Endodermal cell (in vitro differentiated cells): ENCODE results near the gene LY6G6D. TPM values are rescaled to one million over a fixed set of nuclear protein-coding genes. Genes with fewer than 3 reads are reported as not detected.

Experiments
- DNase-seq: peaks from one replicate; pipeline ENCODE4 v3.0.0-alpha.2; 2017
- H3K27ac ChIP-seq: 2 replicates; pipeline ENCODE4 v1.5.1; 2013; ENCODE audit warnings: mild to moderate bottlenecking, low read depth, low read length, moderate library complexity
- H3K27me3 ChIP-seq: 2 replicates; pipeline ENCODE4 v1.6.1; 2013; ENCODE audit warnings: mild to moderate bottlenecking, low read length, moderate library complexity; ENCODE audit not compliant: insufficient read depth, control insufficient read depth, poor library complexity, severe bottlenecking
- H3K36me3 ChIP-seq: 2 replicates; pipeline ENCODE4 v1.7.0; 2013; ENCODE audit warnings: mild to moderate bottlenecking, low read length, moderate library complexity; ENCODE audit not compliant: control insufficient read depth, insufficient read depth
- H3K4me1 ChIP-seq: one replicate; pipeline ENCODE4 v1.7.0; 2013; ENCODE audit warnings: low read length; ENCODE audit not compliant: control insufficient read depth, insufficient read depth
- H3K4me3 ChIP-seq: 2 replicates; pipeline ENCODE4 v1.5.1; 2013; ENCODE audit warnings: mild to moderate bottlenecking, low read length, moderate library complexity
- H3K9ac ChIP-seq: 2 replicates; pipeline ENCODE4 v1.6.1; 2013; ENCODE audit warnings: mild to moderate bottlenecking, low read length, moderate library complexity; ENCODE audit not compliant: poor library complexity, severe bottlenecking; ENCODE audit errors: extremely low read depth
- H3K9me3 ChIP-seq: 2 replicates; pipeline ENCODE4 v1.6.1; 2013; ENCODE audit warnings: mild to moderate bottlenecking, low read length, moderate library complexity; ENCODE audit not compliant: control insufficient read depth
- H3K27ac Mint-ChIP-seq: 2 replicates; pipeline ENCODE4 v1.8.0; 2020; ENCODE audit warnings: mixed read lengths
- H3K27me3 Mint-ChIP-seq: 2 replicates; pipeline ENCODE4 v1.8.0; 2021; ENCODE audit warnings: mild to moderate bottlenecking, mixed read lengths; ENCODE audit not compliant: insufficient read depth
- H3K36me3 Mint-ChIP-seq: 2 replicates; pipeline ENCODE4 v1.8.0; 2020; ENCODE audit warnings: low read depth, mixed read lengths
- H3K4me1 Mint-ChIP-seq: 2 replicates; pipeline ENCODE4 v1.8.0; 2020; ENCODE audit warnings: mixed read lengths
- H3K4me3 Mint-ChIP-seq: 2 replicates; pipeline ENCODE4 v1.8.0; 2020; ENCODE audit warnings: mild to moderate bottlenecking, moderate library complexity, mixed read lengths
- H3K9me3 Mint-ChIP-seq: 2 replicates; pipeline ENCODE4 v1.8.0; 2020; ENCODE audit warnings: mild to moderate bottlenecking, mixed read lengths
- WGBS, 2 experiments: methylation state at CpG; one replicate each; pipeline versions ENCODE4 v1.1.5 to v1.1.7; 2013; ENCODE audit warnings: missing lambda C conversion rate in 2 of 2, mixed read lengths in 1 of 2; ENCODE audit not compliant: insufficient coverage in 1 of 2, insufficient read length in 1 of 2; 5-methylcytosine and 5-hydroxymethylcytosine counted together
- total RNA-seq, 2 donors: library from RNA; stranded (reverse); fragmentation: NEBNext Ultra II Directional in 1 of 2; extraction: Animal tissue kit (Norgen Biotek cat#: 25700) in 1 of 2; gene quantifications; 2 replicates in 1 of 2; 3 replicates in 1 of 2; pipeline ENCODE4 v1.2.1, GENCODE V29; 2021
- TF ChIP-seq, protein P1 (sequence below): fragments of 200-600 bp; sonication (generic); conservative IDR thresholded peaks from 2 replicates; pipeline ENCODE4 v1.5.0; 2021; ENCODE audit warnings: antibody characterized with exemption, mild to moderate bottlenecking

Gene LY6G6D
- total RNA-seq, 2 donors from 2014 or later = not detected

DNA sequence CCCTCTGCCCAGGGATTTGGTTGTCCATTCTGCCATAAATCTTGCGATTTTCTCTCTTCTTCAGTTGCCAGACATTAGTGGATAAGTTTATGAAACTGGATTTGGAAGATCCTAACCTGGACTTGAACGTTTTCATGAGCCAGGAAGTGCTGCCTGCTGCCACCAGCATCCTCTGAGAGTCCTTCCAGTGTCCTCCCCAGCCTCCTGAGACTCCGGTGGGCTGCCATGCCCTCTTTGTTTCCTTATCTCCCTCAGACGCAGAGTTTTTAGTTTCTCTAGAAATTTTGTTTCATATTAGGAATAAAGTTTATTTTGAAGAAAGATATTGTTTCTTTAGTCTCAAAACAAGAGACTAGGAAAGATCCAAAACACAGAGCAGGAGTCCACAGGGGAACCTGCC lies 47.2 kb downstream of the LY6G6D start, which contains the start of gene SAPCD1:
Gene SAPCD1 (plus strand): TSS at position 301 of the 400 bp plus-strand sequence. CDS start 399 bp downstream, outside the sequence.
- Histone ChIP-seq H3K27ac (peak within 1 kb of the TSS; percentile 86), H3K4me1 (no peaks in the 10 kb centered on the region), H3K4me3 (no peak within 1 kb of the TSS), H3K9me3 (no peaks in the 10 kb centered on the region), H3K9ac (no peak within 1 kb of the TSS), H3K36me3 (no peaks in the 10 kb centered on the region), H3K27me3 (no peaks in the 10 kb centered on the region)
- no peaks in the 10 kb centered on the region for H3K9me3 Mint-ChIP-seq
- H3K4me1 Mint-ChIP-seq = peaks cover 18% of the 10 kb centered on the region
- no peak within 1 kb of the TSS for H3K4me3 Mint-ChIP-seq
- WGBS, 2 experiments = 81 to 90% methylated on average over 3 to 4 of the region's 4 CpGs
- H3K27ac Mint-ChIP-seq = peak within 1 kb of the TSS; percentile 77
- H3K27me3 Mint-ChIP-seq = no peaks in the 10 kb centered on the region
- TF ChIP-seq, protein P1, sequence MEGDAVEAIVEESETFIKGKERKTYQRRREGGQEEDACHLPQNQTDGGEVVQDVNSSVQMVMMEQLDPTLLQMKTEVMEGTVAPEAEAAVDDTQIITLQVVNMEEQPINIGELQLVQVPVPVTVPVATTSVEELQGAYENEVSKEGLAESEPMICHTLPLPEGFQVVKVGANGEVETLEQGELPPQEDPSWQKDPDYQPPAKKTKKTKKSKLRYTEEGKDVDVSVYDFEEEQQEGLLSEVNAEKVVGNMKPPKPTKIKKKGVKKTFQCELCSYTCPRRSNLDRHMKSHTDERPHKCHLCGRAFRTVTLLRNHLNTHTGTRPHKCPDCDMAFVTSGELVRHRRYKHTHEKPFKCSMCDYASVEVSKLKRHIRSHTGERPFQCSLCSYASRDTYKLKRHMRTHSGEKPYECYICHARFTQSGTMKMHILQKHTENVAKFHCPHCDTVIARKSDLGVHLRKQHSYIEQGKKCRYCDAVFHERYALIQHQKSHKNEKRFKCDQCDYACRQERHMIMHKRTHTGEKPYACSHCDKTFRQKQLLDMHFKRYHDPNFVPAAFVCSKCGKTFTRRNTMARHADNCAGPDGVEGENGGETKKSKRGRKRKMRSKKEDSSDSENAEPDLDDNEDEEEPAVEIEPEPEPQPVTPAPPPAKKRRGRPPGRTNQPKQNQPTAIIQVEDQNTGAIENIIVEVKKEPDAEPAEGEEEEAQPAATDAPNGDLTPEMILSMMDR = no peak
- peaks cover 25% of the 10 kb centered on the region for H3K36me3 Mint-ChIP-seq
- no peak for DNase-seq

- Histone ChIP-seq H3K9me3 (no peaks in the 10 kb centered on the region), H3K27me3 (no peaks in the 10 kb centered on the region), H3K4me3 (no peak overlapping the region), H3K9ac (no peak overlapping the region), H3K36me3 (no peaks in the 10 kb centered on the region), H3K4me1 (no peaks in the 10 kb centered on the region), H3K27ac (peak overlapping the region; percentile 86)
- Mint-ChIP-seq H3K36me3 (peaks cover 25% of the 10 kb centered on the region), H3K9me3 (no peaks in the 10 kb centered on the region), H3K27ac (peak overlapping the region; percentile 77), H3K4me3 (no peak overlapping the region), H3K27me3 (no peaks in the 10 kb centered on the region), H3K4me1 (peaks cover 18% of the 10 kb centered on the region)
- 85 to 86% methylated on average over 5 to 8 of the region's 8 CpGs for WGBS, 2 experiments
- TF ChIP-seq, protein P1 = no peak
- no peak for DNase-seq
These were observed 47.9 kb downstream of the LY6G6D start for GRCh38 chr6:31762878-31763618.

GRCh38 chr6:31763619-31763940 lies 48.4 kb downstream of the LY6G6D start:
- Mint-ChIP-seq H3K4me1 (peaks cover 18% of the 10 kb centered on the region), H3K4me3 (no peak overlapping the region), H3K9me3 (no peaks in the 10 kb centered on the region), H3K27me3 (no peaks in the 10 kb centered on the region), H3K36me3 (peaks cover 25% of the 10 kb centered on the region), H3K27ac (peak overlapping the region; percentile 77)
- peak overlapping the region; percentile 86 for H3K27ac ChIP-seq
- no peak overlapping the region for H3K9ac ChIP-seq
- H3K36me3 ChIP-seq = no peaks in the 10 kb centered on the region
- no peaks in the 10 kb centered on the region for H3K27me3 ChIP-seq
- no peak overlapping the region for H3K4me3 ChIP-seq
- H3K4me1 ChIP-seq = no peaks in the 10 kb centered on the region
- no peaks in the 10 kb centered on the region for H3K9me3 ChIP-seq
- TF ChIP-seq, protein P1 = no peak
- WGBS, 2 experiments = 0 to 39% methylated on average over 1 of the region's 1 CpG
- peak; percentile 86 for DNase-seq
